ENCODE measurements around the gene RANBP3.
"Not testable (repeated sequence)": the region's sequence is repeated elsewhere in the genome, so short reads cannot be mapped to it uniquely, and the experiment has no call there.

Gene RANBP3

DNA sequence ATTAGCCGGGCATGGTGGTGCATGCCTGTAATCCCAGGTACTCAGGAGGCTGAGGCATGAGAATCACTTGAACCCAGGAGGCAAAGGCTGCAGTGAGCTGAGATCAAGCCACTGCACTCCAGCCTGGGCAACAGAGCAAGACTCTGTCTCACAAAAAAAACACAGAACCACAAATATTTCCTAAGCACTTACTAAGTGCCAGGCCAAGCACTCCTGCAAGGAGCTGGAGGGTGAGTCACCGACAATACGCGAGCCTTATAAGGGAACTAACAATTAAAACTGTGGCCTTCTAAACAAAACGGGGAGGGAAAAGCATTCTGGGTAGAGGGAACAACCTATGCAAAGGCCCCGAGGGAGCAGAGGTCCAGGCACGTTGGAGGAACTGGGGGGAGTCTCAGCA, 103.4 kb downstream of the RANBP3 start:
- not testable (repeated sequence) for DNase-seq

DNA sequence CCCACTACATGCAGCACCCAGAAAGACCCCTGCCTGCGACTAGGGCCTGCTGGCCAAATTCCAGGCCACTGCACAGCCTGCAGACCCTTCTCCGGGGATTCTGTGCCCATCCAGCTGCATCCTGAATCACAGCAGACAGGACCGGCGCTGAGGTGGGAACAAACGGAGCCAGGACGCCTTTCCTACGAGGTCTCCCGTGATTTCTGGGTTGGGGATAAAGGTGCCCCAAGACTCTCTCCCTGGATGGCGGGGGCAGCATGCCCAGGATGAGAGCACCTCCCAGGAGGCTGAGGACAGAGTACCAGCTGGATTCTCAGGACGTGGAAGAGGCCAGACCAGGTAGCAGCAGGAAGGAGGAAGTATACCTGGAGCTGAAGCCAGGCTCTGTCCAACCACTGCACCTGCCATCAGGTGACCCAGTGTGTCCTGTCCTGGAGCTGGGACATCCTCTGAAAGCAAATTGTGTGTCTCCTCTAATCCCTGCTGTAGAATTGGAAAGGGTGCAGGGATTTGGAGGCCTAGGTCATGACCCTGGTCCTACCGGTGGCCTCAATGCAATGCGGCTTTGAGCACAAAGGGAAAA, 104.2 kb downstream of the RANBP3 start:
- no peak for DNase-seq

DNA sequence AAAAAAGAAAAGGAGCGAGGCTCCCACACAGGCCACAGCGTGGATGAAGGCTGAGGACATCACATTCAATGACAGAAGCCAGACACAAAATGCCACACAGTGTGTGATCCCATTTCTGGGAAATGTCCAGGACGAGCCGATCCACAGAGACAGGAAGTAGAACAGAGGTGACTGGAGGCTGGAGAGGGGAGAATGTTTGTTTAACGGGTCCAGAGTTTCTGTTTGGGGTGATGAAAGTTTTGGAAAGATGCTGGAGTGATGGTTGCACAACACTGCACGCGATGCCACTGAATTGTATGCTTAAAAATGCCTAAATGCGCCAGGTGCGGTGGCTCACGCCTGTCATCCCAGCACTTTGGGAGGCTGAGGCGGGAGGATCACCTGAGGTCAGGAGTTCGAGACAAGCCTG, 107.0 kb downstream of the RANBP3 start:
- DNase-seq: no peak

DNA sequence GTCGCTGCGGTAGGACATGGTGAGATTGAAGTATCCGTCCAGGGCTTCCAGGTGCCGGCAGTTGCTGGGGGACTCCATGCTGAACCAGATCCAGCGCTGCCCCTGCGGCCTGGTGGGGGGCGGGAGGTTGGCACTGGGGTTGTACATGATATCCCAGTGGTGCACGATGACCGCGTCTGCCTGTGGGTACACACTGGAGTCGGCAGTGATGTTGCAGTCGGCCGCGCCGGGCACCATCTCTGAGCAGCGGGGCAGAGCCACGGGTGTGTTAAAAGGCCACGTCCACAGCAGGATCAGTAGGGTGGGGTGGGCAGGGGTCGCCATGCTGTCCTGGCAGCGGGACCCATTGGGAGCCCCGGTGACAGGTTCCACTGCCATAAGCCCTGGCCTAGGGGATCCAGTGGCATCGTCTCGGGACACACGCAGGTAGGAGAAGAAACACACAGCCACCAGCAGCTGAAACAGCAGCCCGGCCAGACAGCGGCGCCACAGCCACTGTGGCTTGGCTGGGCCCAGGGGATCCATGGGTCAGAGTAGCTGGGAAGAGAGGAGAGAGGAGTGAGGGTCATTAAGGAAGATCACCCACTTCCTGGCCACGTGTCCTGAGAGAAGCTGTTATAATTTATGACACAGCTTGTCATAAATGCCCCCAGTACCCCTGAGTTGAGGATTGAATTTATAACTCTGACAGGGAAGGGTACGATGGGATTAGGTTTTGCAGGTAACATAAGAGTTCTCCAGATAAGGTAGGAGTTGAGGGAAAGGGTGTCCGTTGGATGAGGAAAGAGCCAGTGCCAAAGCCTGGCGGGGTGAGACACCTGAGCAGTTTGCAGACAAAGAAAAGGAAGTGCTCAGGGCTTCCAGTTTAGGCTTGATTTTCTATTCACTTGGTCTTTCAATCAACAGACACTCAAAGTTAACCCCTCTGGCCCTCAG, 110.5 kb downstream of the RANBP3 start:
- no peak for DNase-seq

All from NCI-H524 treated with DMSO at 0.1 percent for 48 hours (cell line).